Calu3 (cell line): ENCODE results near the gene TTC16. TPM values are rescaled to one million over a fixed set of nuclear protein-coding genes. Genes with fewer than 3 reads are reported as not detected.

Experiments used
- BruUV-seq: library from RNA; stranded (reverse); fragments of 400-500 nt; replicated peaks from 2 replicates; lab custom pipeline; 2021; lab: Mats Ljungman, UMichigan
- CTCF ChIA-PET: fragments of 300-600 bp; sonication (Branson Sonifier 250); formaldehyde crosslinking; loops from one replicate; lab custom pipeline; 2022; ENCODE audit warnings: antibody characterized with exemption; lab: Charles Lee
- DNase-seq: peaks from one replicate; pipeline ENCODE4 v3.0.0; 2022
- H3K27ac Mint-ChIP-seq: one replicate; pipeline ENCODE4 v1.8.0; 2022; ENCODE audit warnings: mixed read lengths; ENCODE audit not compliant: unreplicated experiment
- H3K27me3 Mint-ChIP-seq: one replicate; pipeline ENCODE4 v1.8.0; 2022; ENCODE audit warnings: mixed read lengths; ENCODE audit not compliant: unreplicated experiment
- H3K36me3 Mint-ChIP-seq: one replicate; pipeline ENCODE4 v1.8.0; 2022; ENCODE audit warnings: mild to moderate bottlenecking, moderate library complexity, mixed read lengths; ENCODE audit not compliant: insufficient read depth, unreplicated experiment
- H3K4me1 Mint-ChIP-seq: one replicate; pipeline ENCODE4 v1.8.0; 2022; ENCODE audit warnings: mild to moderate bottlenecking, low read depth, mixed read lengths; ENCODE audit not compliant: unreplicated experiment
- H3K4me3 Mint-ChIP-seq: one replicate; pipeline ENCODE4 v1.8.0; 2022; ENCODE audit warnings: mild to moderate bottlenecking, low read depth, moderate library complexity, mixed read lengths; ENCODE audit not compliant: unreplicated experiment
- H3K9me3 Mint-ChIP-seq: one replicate; pipeline ENCODE4 v1.8.0; 2022; ENCODE audit warnings: low read depth, mixed read lengths; ENCODE audit not compliant: unreplicated experiment
- CTCF ChIP-seq: fragments of 200-600 bp; IDR thresholded peaks from one replicate; pipeline ENCODE4 v1.8.0; 2022; ENCODE audit warnings: antibody characterized with exemption; ENCODE audit not compliant: unreplicated experiment
- intact Hi-C: fragments of 100-400 bp; cut with micrococcal nuclease; formaldehyde crosslinking; loops from one replicate; pipeline ENCODE4 v1.10.0; 2022; ENCODE audit not compliant: unreplicated experiment
- total RNA-seq: library from RNA; stranded (reverse); gene quantifications from 2 replicates; pipeline ENCODE4 v1.2.3, GENCODE V29; 2022

Gene TTC16
- total RNA-seq, 1 experiment from 2014 or later, result not detected

DNA sequence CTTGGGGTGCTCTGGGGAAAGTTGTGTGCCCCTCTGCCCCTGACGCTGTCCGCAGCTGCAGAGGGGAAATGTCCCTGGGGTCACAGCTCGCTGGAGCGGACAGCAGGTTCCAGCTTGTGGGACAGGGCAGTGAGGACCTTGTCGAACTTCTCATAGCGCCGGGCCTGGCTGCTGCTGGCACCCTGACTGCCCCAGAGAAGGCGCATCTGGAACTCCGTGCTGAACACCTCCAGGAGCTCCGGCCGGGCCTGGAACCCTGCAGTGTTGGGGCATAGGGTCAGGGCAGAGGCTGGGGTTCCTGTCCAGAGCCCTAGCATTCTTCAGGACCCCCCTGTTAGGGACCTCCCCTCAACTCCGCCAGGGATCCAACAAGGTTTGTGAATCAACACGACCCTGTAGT is 22.8 kb downstream of the TTC16 start:
- BruUV-seq, result no TSS peak
- no peak for DNase-seq
- Mint-ChIP-seq H3K27me3 (peaks cover 53% of the 10 kb centered on the region), H3K36me3 (peaks cover 6% of the 10 kb centered on the region), H3K27ac (no peak overlapping the region), H3K9me3 (no peaks in the 10 kb centered on the region), H3K4me1 (peaks cover 7% of the 10 kb centered on the region), H3K4me3 (no peak overlapping the region)
- CTCF ChIA-PET, result no interaction called here
- TF ChIP-seq CTCF, result no peak
- intact Hi-C loops, result loop anchor here (5.0 kb wide), 1 partner anchor 134 kb away; no protein-coding TSS in a partner anchor

- H3K4me1 Mint-ChIP-seq, result peaks cover 7% of the 10 kb centered on the region
- H3K27me3 Mint-ChIP-seq, result peaks cover 53% of the 10 kb centered on the region
- no peak overlapping the region for H3K27ac Mint-ChIP-seq
- intact Hi-C loops, result loop anchor here (5.0 kb wide), 1 partner anchor 133 kb away; no protein-coding TSS in a partner anchor
- CTCF ChIA-PET, result interaction anchor here (0.8 to 1.2 kb wide), 3 partner anchors 31 to 130 kb away, joined by 3 read pairs; no protein-coding TSS in a partner anchor
- H3K4me3 Mint-ChIP-seq, result no peak overlapping the region
- peaks cover 6% of the 10 kb centered on the region for H3K36me3 Mint-ChIP-seq
- H3K9me3 Mint-ChIP-seq, result no peaks in the 10 kb centered on the region
- DNase-seq, result no peak
- TF ChIP-seq CTCF, result no peak
- BruUV-seq, result no TSS peak
Measured at GRCh38 chr9:127739614-127740330, 23.9 kb downstream of the TTC16 start.

DNA sequence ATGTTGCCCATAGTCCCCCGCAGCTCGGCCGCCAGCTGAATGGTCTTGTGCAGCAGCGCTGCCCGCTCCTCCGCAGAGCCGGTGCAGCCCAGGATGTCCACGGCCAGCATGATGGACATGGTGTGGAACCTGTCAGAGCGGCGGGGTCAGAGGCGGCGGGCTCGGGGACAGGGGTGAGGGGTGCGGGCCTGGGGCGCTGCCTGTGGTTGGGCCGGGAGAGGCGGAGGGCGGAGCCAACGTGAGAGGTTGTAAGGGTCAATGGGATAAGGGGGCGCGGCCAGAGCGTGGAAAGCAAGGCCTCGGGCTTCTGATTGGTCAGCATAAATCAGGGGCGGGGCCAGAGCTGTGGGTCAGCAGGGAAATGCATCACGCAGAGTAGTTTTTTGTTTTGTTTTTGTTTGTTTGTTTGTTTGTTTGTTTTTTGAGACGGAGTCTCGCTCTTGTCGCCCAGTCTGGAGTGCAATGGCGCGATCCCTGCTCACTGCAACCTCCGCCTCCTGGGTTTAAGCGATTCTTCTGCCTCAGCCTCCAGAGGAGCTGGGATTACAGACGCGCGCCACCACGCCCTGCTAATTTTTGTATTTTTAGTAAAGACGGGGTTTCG is 26.1 kb downstream of the TTC16 start:
- BruUV-seq, result no TSS peak
- CTCF ChIA-PET, result no interaction called here
- Mint-ChIP-seq H3K27me3 (peaks cover 46% of the 10 kb centered on the region), H3K4me3 (no peak overlapping the region), H3K27ac (peak overlapping the region; percentile 15), H3K9me3 (no peaks in the 10 kb centered on the region), H3K4me1 (peaks cover 7% of the 10 kb centered on the region), H3K36me3 (no peaks in the 10 kb centered on the region)
- intact Hi-C loops, result no loop called here
- no peak for TF ChIP-seq CTCF
- no peak for DNase-seq

GRCh38 chr9:127742435-127743088 is 26.7 kb downstream of the TTC16 start:
- CTCF ChIA-PET, result no interaction called here
- intact Hi-C loops, result no loop called here
- H3K27ac Mint-ChIP-seq, result peak overlapping the region; percentile 15
- DNase-seq, result peak; percentile 33
- BruUV-seq, result no TSS peak
- peaks cover 46% of the 10 kb centered on the region for H3K27me3 Mint-ChIP-seq
- peaks cover 7% of the 10 kb centered on the region for H3K4me1 Mint-ChIP-seq
- H3K9me3 Mint-ChIP-seq, result no peaks in the 10 kb centered on the region
- no peak for TF ChIP-seq CTCF
- no peak overlapping the region for H3K4me3 Mint-ChIP-seq
- H3K36me3 Mint-ChIP-seq, result no peaks in the 10 kb centered on the region
